ENCODE results near the gene PTPN23.

PTPN23 gene

DNA sequence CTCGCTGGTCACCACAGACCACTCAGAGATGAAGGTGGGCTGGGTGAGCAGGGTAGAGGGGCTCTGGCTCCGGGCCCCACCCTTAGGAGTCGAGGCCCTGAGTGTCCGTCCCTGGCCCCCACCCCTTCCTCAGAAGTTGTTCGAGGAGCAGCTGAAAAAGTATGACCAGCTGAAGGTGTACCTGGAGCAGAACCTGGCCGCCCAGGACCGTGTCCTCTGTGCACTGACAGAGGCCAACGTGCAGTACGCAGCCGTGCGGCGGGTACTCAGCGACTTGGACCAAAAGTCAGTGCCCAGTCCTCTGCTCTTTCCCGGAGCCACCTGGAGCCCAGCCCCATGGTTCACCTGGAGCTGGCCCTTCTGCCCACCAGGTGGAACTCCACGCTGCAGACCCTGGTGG, 28.5 kb downstream of the PTPN23 start:
- H3K4me3 ChIP-seq (ENCODE audit: low read depth, low read length) = no peak overlapping the region
- DNase-seq (ENCODE audit: low read depth) = no peak
- TF ChIP-seq, protein P1, sequence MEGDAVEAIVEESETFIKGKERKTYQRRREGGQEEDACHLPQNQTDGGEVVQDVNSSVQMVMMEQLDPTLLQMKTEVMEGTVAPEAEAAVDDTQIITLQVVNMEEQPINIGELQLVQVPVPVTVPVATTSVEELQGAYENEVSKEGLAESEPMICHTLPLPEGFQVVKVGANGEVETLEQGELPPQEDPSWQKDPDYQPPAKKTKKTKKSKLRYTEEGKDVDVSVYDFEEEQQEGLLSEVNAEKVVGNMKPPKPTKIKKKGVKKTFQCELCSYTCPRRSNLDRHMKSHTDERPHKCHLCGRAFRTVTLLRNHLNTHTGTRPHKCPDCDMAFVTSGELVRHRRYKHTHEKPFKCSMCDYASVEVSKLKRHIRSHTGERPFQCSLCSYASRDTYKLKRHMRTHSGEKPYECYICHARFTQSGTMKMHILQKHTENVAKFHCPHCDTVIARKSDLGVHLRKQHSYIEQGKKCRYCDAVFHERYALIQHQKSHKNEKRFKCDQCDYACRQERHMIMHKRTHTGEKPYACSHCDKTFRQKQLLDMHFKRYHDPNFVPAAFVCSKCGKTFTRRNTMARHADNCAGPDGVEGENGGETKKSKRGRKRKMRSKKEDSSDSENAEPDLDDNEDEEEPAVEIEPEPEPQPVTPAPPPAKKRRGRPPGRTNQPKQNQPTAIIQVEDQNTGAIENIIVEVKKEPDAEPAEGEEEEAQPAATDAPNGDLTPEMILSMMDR (IDR thresholded peaks at IDR 0.05; ENCODE audit: control insufficient read depth, extremely low read depth, insufficient read depth) = no peak

DNA sequence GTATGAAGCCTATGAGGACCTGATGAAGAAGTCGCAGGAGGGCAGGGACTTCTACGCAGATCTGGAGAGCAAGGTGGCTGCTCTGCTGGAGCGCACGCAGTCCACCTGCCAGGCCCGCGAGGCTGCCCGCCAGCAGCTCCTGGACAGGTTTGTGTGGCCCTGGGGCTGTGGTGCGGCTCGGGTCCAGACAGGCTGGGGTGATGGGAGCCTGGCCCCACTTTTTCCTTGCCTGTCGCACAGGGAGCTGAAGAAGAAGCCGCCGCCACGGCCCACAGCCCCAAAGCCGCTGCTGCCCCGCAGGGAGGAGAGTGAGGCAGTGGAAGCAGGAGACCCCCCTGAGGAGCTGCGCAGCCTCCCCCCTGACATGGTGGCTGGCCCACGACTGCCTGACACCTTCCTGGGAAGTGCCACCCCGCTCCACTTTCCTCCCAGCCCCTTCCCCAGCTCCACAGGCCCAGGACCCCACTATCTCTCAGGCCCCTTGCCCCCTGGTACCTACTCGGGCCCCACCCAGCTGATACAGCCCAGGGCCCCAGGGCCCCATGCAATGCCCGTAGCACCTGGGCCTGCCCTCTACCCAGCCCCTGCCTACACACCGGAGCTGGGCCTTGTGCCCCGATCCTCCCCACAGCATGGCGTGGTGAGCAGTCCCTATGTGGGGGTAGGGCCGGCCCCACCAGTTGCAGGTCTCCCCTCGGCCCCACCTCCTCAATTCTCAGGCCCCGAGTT, 29.0 kb downstream of the PTPN23 start:
- TF ChIP-seq, protein P1 (IDR thresholded peaks at IDR 0.05; ENCODE audit: control insufficient read depth, extremely low read depth, insufficient read depth) = no peak
- H3K4me3 ChIP-seq (ENCODE audit: low read depth, low read length) = no peak overlapping the region
- DNase-seq (ENCODE audit: low read depth) = no peak

DNA sequence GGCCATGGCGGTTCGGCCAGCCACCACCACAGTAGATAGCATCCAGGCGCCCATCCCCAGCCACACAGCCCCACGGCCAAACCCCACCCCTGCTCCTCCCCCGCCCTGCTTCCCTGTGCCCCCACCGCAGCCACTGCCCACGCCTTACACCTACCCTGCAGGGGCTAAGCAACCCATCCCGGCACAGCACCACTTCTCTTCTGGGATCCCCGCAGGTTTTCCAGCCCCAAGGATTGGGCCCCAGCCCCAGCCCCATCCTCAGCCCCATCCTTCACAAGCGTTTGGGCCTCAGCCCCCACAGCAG, 29.5 kb downstream of the PTPN23 start:
- no peak for DNase-seq (ENCODE audit: low read depth)
- TF ChIP-seq, protein P1 (IDR thresholded peaks at IDR 0.05; ENCODE audit: control insufficient read depth, extremely low read depth, insufficient read depth) = no peak

DNA sequence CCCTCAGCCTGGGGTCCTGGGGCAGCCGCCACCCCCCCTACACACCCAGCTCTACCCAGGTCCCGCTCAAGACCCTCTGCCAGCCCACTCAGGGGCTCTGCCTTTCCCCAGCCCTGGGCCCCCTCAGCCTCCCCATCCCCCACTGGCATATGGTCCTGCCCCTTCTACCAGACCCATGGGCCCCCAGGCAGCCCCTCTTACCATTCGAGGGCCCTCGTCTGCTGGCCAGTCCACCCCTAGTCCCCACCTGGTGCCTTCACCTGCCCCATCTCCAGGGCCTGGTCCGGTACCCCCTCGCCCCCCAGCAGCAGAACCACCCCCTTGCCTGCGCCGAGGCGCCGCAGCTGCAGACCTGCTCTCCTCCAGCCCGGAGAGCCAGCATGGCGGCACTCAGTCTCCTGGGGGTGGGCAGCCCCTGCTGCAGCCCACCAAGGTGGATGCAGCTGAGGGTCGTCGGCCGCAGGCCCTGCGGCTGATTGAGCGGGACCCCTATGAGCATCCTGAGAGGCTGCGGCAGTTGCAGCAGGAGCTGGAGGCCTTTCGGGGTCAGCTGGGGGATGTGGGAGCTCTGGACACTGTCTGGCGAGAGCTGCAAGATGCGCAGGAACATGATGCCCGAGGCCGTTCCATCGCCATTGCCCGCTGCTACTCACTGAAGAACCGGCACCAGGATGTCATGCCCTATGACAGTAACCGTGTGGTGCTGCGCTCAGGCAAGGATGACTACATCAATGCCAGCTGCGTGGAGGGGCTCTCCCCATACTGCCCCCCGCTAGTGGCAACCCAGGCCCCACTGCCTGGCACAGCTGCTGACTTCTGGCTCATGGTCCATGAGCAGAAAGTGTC, 30.2 kb downstream of the PTPN23 start:
- no peak for DNase-seq (ENCODE audit: low read depth)
- no peak overlapping the region for H3K4me3 ChIP-seq (ENCODE audit: low read depth, low read length)
- TF ChIP-seq, protein P1 (IDR thresholded peaks at IDR 0.05; ENCODE audit: control insufficient read depth, extremely low read depth, insufficient read depth) = no peak

More for the DNA sequence above, 29.5 kb downstream of the PTPN23 start:
- H3K4me3 ChIP-seq (ENCODE audit: low read depth, low read length) = no peak overlapping the region

DNA sequence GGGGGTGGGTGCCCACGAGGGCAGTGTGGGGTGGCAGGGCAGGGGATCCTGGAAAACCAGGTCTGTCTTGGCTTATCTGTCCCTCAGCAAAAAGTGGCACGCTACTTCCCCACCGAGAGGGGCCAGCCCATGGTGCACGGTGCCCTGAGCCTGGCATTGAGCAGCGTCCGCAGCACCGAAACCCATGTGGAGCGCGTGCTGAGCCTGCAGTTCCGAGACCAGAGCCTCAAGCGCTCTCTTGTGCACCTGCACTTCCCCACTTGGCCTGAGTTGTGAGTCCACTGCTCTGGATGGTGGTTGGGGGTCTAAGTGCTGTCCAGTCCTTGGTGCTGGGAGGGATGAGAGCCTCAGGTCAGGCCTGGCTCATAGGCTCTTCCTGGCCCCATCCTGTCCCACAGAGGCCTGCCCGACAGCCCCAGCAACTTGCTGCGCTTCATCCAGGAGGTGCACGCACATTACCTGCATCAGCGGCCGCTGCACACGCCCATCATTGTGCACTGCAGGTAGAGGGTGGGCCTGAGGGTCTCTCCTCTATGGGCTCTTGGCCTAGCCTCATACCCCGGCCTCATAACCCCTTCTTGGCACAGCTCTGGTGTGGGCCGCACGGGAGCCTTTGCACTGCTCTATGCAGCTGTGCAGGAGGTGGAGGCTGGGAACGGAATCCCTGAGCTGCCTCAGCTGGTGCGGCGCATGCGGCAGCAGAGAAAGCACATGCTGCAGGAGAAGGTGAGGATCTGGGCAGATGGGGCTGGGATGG, 31.1 kb downstream of the PTPN23 start:
- TF ChIP-seq, protein P1 (IDR thresholded peaks at IDR 0.05; ENCODE audit: control insufficient read depth, extremely low read depth, insufficient read depth) = no peak
- no peak for DNase-seq (ENCODE audit: low read depth)

DNA sequence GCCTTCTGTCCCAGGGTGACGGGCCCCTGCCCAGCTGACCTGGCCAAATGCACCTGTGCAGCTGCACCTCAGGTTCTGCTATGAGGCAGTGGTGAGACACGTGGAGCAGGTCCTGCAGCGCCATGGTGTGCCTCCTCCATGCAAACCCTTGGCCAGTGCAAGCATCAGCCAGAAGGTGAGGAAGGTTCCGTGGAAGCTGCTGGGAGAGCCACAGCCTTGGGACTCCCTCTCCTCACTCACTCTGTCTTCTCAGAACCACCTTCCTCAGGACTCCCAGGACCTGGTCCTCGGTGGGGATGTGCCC, 31.6 kb downstream of the PTPN23 start:
- H3K4me3 ChIP-seq (ENCODE audit: low read depth, low read length) = no peak overlapping the region
- TF ChIP-seq, protein P1 (IDR thresholded peaks at IDR 0.05; ENCODE audit: control insufficient read depth, extremely low read depth, insufficient read depth) = no peak
- no peak for DNase-seq (ENCODE audit: low read depth)

More for the DNA sequence above, 31.1 kb downstream of the PTPN23 start:
- no peak overlapping the region for H3K4me3 ChIP-seq (ENCODE audit: low read depth, low read length)
